Loucy (cell line): Measurements from ENCODE around the gene KIZ.

Experiments
- H2AFZ ChIP-seq: fragments of 200-600 bp; sonication (generic); 2 replicates; pipeline ENCODE4 v1.6.0; 2016; ENCODE audit warnings: antibody characterized with exemption, mild to moderate bottlenecking, low read length, moderate library complexity
- H3F3A ChIP-seq: fragments of 200-600 bp; 2 replicates; pipeline ENCODE4 v1.6.0; 2016; ENCODE audit warnings: antibody characterized with exemption, low read depth, mild to moderate bottlenecking
- H3K27me3 ChIP-seq: fragments of 200-600 bp; sonication (generic); 2 replicates; pipeline ENCODE4 v1.6.1; 2014; ENCODE audit warnings: low read length, mild to moderate bottlenecking; ENCODE audit not compliant: insufficient read depth, poor library complexity, severe bottlenecking
- H3K36me3 ChIP-seq: fragments of 200-600 bp; sonication (generic); 2 replicates; pipeline ENCODE4 v1.6.1; 2016; ENCODE audit warnings: low read length; ENCODE audit not compliant: insufficient read depth
- H3K4me1 ChIP-seq: fragments of 200-600 bp; sonication (generic); 2 replicates; pipeline ENCODE4 v1.5.1; 2014; ENCODE audit warnings: low read length, mild to moderate bottlenecking; ENCODE audit not compliant: insufficient read depth, poor library complexity, severe bottlenecking
- H3K4me2 ChIP-seq: fragments of 200-600 bp; sonication (generic); 2 replicates; pipeline ENCODE4 v1.6.0; 2014; ENCODE audit warnings: antibody characterized with exemption, low read length, low read depth, mild to moderate bottlenecking; ENCODE audit not compliant: poor library complexity, severe bottlenecking
- H3K4me3 ChIP-seq: fragments of 200-600 bp; sonication (generic); 2 replicates; pipeline ENCODE4 v1.5.1; 2014; ENCODE audit warnings: low read length, mild to moderate bottlenecking, mixed read lengths; ENCODE audit not compliant: poor library complexity, severe bottlenecking
- H3K79me2 ChIP-seq: fragments of 200-600 bp; sonication (generic); 2 replicates; pipeline ENCODE4 v1.6.1; 2014; ENCODE audit warnings: low read length; ENCODE audit not compliant: insufficient read depth
- H3K9ac ChIP-seq: fragments of 200-600 bp; sonication (generic); 2 replicates; pipeline ENCODE4 v1.6.0; 2014; ENCODE audit warnings: mild to moderate bottlenecking, low read depth, low read length, moderate library complexity; ENCODE audit not compliant: poor library complexity, severe bottlenecking
- H3K9me2 ChIP-seq: fragments of 200-600 bp; sonication (generic); replicated peaks from 2 replicates; pipeline ENCODE4 v1.6.1; 2016; ENCODE audit warnings: low read depth, low read length, mixed read lengths
- H3K9me3 ChIP-seq: fragments of 200-600 bp; sonication (generic); 2 replicates; pipeline ENCODE4 v1.6.1; 2014; ENCODE audit warnings: mild to moderate bottlenecking, antibody characterized with exemption, low read length, low read depth; ENCODE audit not compliant: insufficient read depth
- H4K20me1 ChIP-seq: fragments of 200-600 bp; sonication (generic); 2 replicates; pipeline ENCODE4 v1.6.0; 2014; ENCODE audit warnings: antibody characterized with exemption, low read length, mild to moderate bottlenecking; ENCODE audit not compliant: insufficient read depth, poor library complexity, severe bottlenecking
- EZH2phosphoT487 ChIP-seq: fragments of 200-600 bp; IDR thresholded peaks from 2 replicates; pipeline ENCODE4 v1.6.1; 2018; ENCODE audit warnings: antibody characterized with exemption, mild to moderate bottlenecking, moderate library complexity, borderline replicate concordance
- TF ChIP-seq, protein P1 (sequence below): fragments of 200-600 bp; sonication (generic); conservative IDR thresholded peaks from 2 replicates; pipeline ENCODE4 v1.5.1; 2014; ENCODE audit warnings: mild to moderate bottlenecking, antibody characterized with exemption, low read length

KIZ gene

DNA sequence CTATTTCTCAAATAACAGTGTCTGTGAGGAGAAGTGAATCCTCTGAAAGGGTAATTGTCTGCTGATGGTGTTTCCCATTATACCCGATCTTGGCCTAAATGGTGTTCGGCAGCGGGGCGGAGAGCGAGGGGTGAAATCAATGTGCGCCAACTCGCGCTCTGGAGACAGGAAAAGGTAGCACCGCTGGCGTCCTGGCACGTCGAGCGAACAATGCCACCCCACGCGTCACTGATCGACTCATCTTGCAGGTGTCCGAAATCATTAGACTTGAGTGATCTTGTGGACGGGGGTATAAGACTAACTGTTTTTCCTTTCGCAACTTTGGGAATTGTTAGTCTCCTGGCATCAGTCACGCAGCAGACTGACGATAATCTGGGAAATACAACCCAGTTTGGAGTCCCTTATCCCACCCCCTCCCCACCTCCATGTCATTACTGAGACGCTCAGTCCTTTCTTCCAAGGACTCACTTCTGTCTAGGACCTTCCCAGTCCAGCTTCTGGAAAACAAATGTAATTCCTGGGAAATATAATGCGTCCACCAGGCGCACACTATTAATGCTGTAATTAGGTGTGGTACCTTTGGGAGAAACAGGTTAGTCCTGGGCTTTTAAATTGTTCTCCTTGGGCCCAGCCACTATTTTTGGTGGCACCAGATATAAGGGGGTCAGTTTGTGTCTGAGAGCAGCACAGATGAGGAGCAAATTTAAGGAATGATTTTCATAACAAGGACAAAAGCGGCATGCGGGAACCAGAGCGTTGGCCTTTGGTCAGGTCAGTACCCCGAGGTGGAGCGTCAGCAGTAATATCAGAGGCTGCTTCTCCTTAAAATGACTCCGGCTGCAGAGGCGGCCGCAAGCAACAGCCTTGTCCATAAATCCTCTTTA is 22.1 kb upstream of the KIZ start:
- no peak overlapping the region for H3K4me2 ChIP-seq
- no peaks in the 10 kb centered on the region for H3K36me3 ChIP-seq
- H4K20me1 ChIP-seq, result no peaks in the 10 kb centered on the region
- H2AFZ ChIP-seq, result no peak overlapping the region
- TF ChIP-seq, protein P1, sequence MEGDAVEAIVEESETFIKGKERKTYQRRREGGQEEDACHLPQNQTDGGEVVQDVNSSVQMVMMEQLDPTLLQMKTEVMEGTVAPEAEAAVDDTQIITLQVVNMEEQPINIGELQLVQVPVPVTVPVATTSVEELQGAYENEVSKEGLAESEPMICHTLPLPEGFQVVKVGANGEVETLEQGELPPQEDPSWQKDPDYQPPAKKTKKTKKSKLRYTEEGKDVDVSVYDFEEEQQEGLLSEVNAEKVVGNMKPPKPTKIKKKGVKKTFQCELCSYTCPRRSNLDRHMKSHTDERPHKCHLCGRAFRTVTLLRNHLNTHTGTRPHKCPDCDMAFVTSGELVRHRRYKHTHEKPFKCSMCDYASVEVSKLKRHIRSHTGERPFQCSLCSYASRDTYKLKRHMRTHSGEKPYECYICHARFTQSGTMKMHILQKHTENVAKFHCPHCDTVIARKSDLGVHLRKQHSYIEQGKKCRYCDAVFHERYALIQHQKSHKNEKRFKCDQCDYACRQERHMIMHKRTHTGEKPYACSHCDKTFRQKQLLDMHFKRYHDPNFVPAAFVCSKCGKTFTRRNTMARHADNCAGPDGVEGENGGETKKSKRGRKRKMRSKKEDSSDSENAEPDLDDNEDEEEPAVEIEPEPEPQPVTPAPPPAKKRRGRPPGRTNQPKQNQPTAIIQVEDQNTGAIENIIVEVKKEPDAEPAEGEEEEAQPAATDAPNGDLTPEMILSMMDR, result no peak
- no peak for TF ChIP-seq EZH2phosphoT487
- H3K79me2 ChIP-seq, result no peaks in the 10 kb centered on the region
- H3F3A ChIP-seq, result no peaks in the 10 kb centered on the region
- no peaks in the 10 kb centered on the region for H3K9me2 ChIP-seq
- H3K27me3 ChIP-seq, result no peaks in the 10 kb centered on the region
- H3K9me3 ChIP-seq, result no peaks in the 10 kb centered on the region
- H3K9ac ChIP-seq, result no peak overlapping the region
- H3K4me1 ChIP-seq, result peaks cover 6% of the 10 kb centered on the region
- H3K4me3 ChIP-seq, result no peak overlapping the region

DNA sequence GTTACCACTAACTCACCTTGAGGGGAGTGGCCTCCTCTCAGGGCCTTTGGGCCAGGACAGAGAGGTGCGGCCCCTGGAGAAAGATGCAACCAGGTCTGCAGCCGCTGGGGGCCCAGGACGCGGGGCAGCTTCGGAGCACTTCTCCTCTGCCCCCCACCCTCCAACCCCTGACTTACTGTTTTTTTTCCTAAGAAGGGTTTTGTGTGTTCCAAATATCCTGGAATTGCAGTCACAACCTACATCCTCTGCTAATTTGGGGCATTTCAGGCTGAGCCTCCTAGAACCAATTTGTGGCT is 21.5 kb upstream of the KIZ start:
- Histone ChIP-seq H3K9me3 (no peaks in the 10 kb centered on the region), H3K4me3 (no peak overlapping the region), H3K27me3 (no peaks in the 10 kb centered on the region), H3K4me2 (no peak overlapping the region), H3K36me3 (no peaks in the 10 kb centered on the region), H3K9me2 (no peaks in the 10 kb centered on the region), H3K9ac (no peak overlapping the region), H3F3A (no peaks in the 10 kb centered on the region), H3K79me2 (no peaks in the 10 kb centered on the region), H3K4me1 (peaks cover 6% of the 10 kb centered on the region), H2AFZ (no peak overlapping the region), H4K20me1 (no peaks in the 10 kb centered on the region)
- TF ChIP-seq, protein P1, result no peak

DNA sequence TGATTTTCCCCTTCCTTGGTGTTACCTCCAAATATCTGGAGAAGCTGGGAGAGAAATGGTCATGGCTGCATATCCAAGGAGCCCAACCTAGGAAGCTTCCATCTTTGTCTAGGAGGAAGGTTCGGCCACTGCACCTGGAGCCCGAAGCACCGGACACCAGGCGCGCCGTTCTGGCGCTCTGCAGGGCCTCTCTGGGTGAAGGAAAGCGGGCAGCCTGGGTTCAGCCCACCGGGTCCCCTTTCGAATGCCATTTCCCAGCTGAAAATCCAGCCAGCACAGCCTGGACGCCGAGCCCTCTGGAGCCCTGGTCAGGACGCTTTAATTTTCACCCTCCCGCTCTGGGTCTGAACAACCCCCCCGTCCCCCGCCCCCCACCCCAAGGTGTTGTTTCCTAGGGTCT is 21.0 kb upstream of the KIZ start:
- no peak overlapping the region for H3K9ac ChIP-seq
- peaks cover 6% of the 10 kb centered on the region for H3K4me1 ChIP-seq
- no peaks in the 10 kb centered on the region for H4K20me1 ChIP-seq
- H3K9me2 ChIP-seq, result no peaks in the 10 kb centered on the region
- no peaks in the 10 kb centered on the region for H3K27me3 ChIP-seq
- no peaks in the 10 kb centered on the region for H3K79me2 ChIP-seq
- no peaks in the 10 kb centered on the region for H3K9me3 ChIP-seq
- no peaks in the 10 kb centered on the region for H3K36me3 ChIP-seq
- no peak for TF ChIP-seq EZH2phosphoT487
- TF ChIP-seq, protein P1, result no peak
- no peak overlapping the region for H3K4me2 ChIP-seq
- no peaks in the 10 kb centered on the region for H3F3A ChIP-seq
- H2AFZ ChIP-seq, result no peak overlapping the region
- no peak overlapping the region for H3K4me3 ChIP-seq
